K562 (cell line): ENCODE results near the gene EIF1. TPM values are rescaled to one million over a fixed set of nuclear protein-coding genes. Genes with fewer than 3 reads are reported as not detected.

Experiments
- ARID1B ChIP-seq: fragments of 450-650 bp; IDR thresholded peaks from 2 replicates; pipeline ENCODE4 v1.6.1; 2016; ENCODE audit warnings: antibody characterized with exemption, mild to moderate bottlenecking, inconsistent platforms
- BACH1 ChIP-seq: fragments of 200-800 bp; sonication (Bioruptor generic); IDR thresholded peaks from 2 replicates; pipeline ENCODE4 v1.6.1; 2016; ENCODE audit warnings: missing genetic modification characterization, missing compliant biosample characterization
- BHLHE40 ChIP-seq: IDR thresholded peaks from 2 replicates; pipeline ENCODE4 v1.6.1; 2011; ENCODE audit warnings: low read length, improper control_type of control experiment
- CHCHD3 ChIP-seq: fragments of 250-450 bp; sonication (Bioruptor Pico); IDR thresholded peaks from 2 replicates; pipeline ENCODE4 v2.1.2; 2022; ENCODE audit warnings: mild to moderate bottlenecking
- CREB1 ChIP-seq, 2 experiments: sonication (generic) in 1 of 2; formaldehyde crosslinking in 1 of 2; IDR thresholded peaks; 2 replicates each; pipeline versions ENCODE4 v1.6.1 to v1.8.0; 2012 to 2022; ENCODE audit warnings: inconsistent platforms in 1 of 2, mild to moderate bottlenecking in 1 of 2, missing genetic modification reagents in 1 of 2, moderate library complexity in 1 of 2
- GTF2B ChIP-seq: IDR thresholded peaks from 2 replicates; pipeline ENCODE4 v1.6.1; 2011; ENCODE audit not compliant: insufficient read length; ENCODE audit errors: extremely low read depth
- HMG20B ChIP-seq: fragments of 250-450 bp; sonication (Bioruptor Pico); IDR thresholded peaks from 2 replicates; pipeline ENCODE4 v1.5.0; 2021; ENCODE audit warnings: mild to moderate bottlenecking
- KLF6 ChIP-seq: fragments of 250-450 bp; sonication (Bioruptor Pico); IDR thresholded peaks from 2 replicates; pipeline ENCODE4 v1.4.0; 2020; ENCODE audit warnings: mild to moderate bottlenecking, moderate library complexity, borderline replicate concordance
- MEIS2 ChIP-seq: fragments of 450-650 bp; IDR thresholded peaks from 2 replicates; pipeline ENCODE4 v1.6.1; 2014; ENCODE audit warnings: mild to moderate bottlenecking; ENCODE audit not compliant: partially characterized antibody
- NONO ChIP-seq, 2 experiments: fragments of 200-400 bp in 1 of 2; fragments of 450-650 bp in 1 of 2; formaldehyde crosslinking in 1 of 2; IDR thresholded peaks; 2 replicates each; pipeline ENCODE4 v1.6.1; 2017; ENCODE audit warnings: low read depth in 2 of 2, mild to moderate bottlenecking in 2 of 2, moderate library complexity in 2 of 2, low read length in 1 of 2
- NR2C1 ChIP-seq, 2 experiments: fragments of 450-650 bp; IDR thresholded peaks; 2 replicates each; pipeline ENCODE4 v1.6.1; 2017; ENCODE audit warnings: mild to moderate bottlenecking in 2 of 2, antibody characterized with exemption in 1 of 2, inconsistent platforms in 1 of 2, missing compliant biosample characterization in 1 of 2, missing genetic modification characterization in 1 of 2
- POLR3A ChIP-seq: IDR thresholded peaks from 2 replicates; pipeline ENCODE4 v1.6.1; 2011; ENCODE audit warnings: borderline replicate concordance, mild to moderate bottlenecking, moderate library complexity; ENCODE audit not compliant: insufficient read length, insufficient read depth; ENCODE audit errors: extremely low read depth
- RFX5 ChIP-seq: IDR thresholded peaks from 2 replicates; pipeline ENCODE4 v1.6.1; 2011; ENCODE audit warnings: low read depth, mild to moderate bottlenecking, improper control_type of control experiment, low read length
- SMC3 ChIP-seq: conservative IDR thresholded peaks from 2 replicates; pipeline ENCODE4 v1.6.1; 2011; ENCODE audit warnings: low read depth, low read length, improper control_type of control experiment; ENCODE audit not compliant: insufficient read depth
- TBL1XR1 ChIP-seq, 2 experiments: IDR thresholded peaks; 2 replicates each; pipeline ENCODE4 v1.6.1; 2012; ENCODE audit warnings: improper control_type of control experiment in 2 of 2, low read length in 2 of 2, mild to moderate bottlenecking in 1 of 2
- ZNF436 ChIP-seq: fragments of 250-450, 450-650 bp; sonication (Bioruptor Pico); formaldehyde crosslinking; IDR thresholded peaks from 2 replicates; pipeline ENCODE4 v1.7.0; 2020; ENCODE audit warnings: mild to moderate bottlenecking
- ZNF444 ChIP-seq: fragments of 250-450 bp; sonication (Bioruptor Pico); IDR thresholded peaks from 2 replicates; pipeline ENCODE4 v1.4.0; 2020; ENCODE audit warnings: mild to moderate bottlenecking, moderate library complexity
- ZNF551 ChIP-seq: fragments of 250-450 bp; sonication (Bioruptor Pico); IDR thresholded peaks from 2 replicates; pipeline ENCODE4 v1.5.0; 2021; ENCODE audit warnings: mild to moderate bottlenecking, moderate library complexity
- ZNF766 ChIP-seq: fragments of 200-800 bp; sonication (Bioruptor generic); conservative IDR thresholded peaks from 2 replicates; pipeline ENCODE4 v1.6.1; 2016; ENCODE audit warnings: missing genetic modification characterization, missing compliant biosample characterization
- polyA plus RNA-seq, 8 experiments: library from polyadenylated mRNA; depleted of rRNA in 4 of 8; stranded (reverse) in 5 of 8; unstranded in 3 of 8; fragments of >200 nt; fragmentation: Nextera tagmentation in 2 of 8; fragmentation: Illumina TruSeq in 1 of 8; extraction: Ambion mirVana in 2 of 8; extraction: Trizol in 1 of 8; gene quantifications; 2 replicates each; pipeline versions ENCODE4 v1.2.1 to v1.2.3, GENCODE V29; 2011 to 2014; ENCODE audit warnings: inconsistent platforms in 1 of 8, missing spikeins in 1 of 8
- total RNA-seq, 7 experiments: library from RNA; depleted of rRNA in 6 of 7; stranded (reverse); fragments of >200 nt in 6 of 7; fragmentation: Illumina TruSeq in 2 of 7; extraction: Trizol in 2 of 7; gene quantifications; 2 replicates each; pipeline versions ENCODE4 v1.2.1 to v1.2.3, GENCODE V29; 2011 to 2021; ENCODE audit warnings: low replicate concordance in 1 of 7
- TF ChIP-seq, protein P1 (sequence below), 2 experiments: fragments of 450-650 bp; conservative IDR thresholded peaks; 2 replicates each; pipeline ENCODE4 v1.6.1; 2017; ENCODE audit warnings: mild to moderate bottlenecking in 2 of 2, moderate library complexity in 2 of 2
- TF ChIP-seq, protein P2 (sequence below): IDR thresholded peaks from 2 replicates; pipeline ENCODE4 v1.6.1; 2011; ENCODE audit warnings: borderline replicate concordance, low read depth, mild to moderate bottlenecking, moderate library complexity, low read length; ENCODE audit not compliant: insufficient read depth, poor library complexity, severe bottlenecking
- TF ChIP-seq, protein P3 (sequence below): fragments of 450-650 bp; formaldehyde crosslinking; IDR thresholded peaks from 2 replicates; pipeline ENCODE4 v1.4.0; 2020; ENCODE audit warnings: mild to moderate bottlenecking, moderate library complexity

The EIF1 gene
- total and polyA plus RNA-seq, 9 of the 15 experiments (the other 6 are each of a cell fraction or from before 2014, with no cell fraction given): 67.0 to 1,204 (median 320) TPM

DNA sequence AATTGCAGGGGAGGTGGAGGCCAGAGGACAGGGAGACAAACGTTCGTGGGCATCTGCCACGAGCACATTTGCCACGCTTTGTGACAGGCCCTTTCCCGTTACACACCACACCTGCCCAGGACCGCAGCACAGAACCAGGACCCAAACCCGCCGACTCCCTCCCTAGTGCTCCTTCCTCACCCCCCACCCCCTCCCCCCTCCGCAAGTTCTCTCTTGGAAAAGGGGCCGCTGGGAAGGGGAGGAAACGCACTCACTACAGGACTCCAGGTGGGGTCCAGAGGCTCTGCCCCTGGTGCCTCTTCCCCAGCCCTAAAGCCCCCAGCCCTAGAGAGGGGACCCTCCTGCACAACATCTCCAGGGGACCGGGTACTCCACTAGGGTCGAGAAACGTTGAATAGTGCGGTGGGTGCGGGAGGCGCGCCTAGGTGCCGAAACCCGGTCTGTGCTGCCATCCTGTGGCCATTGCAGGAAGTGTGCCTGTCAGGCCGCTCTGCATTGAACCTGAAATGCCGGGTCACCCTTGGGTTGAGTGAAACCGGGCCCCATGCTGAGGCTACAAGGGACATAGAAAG is 21.9 kb upstream of the EIF1 start (continued):
- TF ChIP-seq, protein P1, sequence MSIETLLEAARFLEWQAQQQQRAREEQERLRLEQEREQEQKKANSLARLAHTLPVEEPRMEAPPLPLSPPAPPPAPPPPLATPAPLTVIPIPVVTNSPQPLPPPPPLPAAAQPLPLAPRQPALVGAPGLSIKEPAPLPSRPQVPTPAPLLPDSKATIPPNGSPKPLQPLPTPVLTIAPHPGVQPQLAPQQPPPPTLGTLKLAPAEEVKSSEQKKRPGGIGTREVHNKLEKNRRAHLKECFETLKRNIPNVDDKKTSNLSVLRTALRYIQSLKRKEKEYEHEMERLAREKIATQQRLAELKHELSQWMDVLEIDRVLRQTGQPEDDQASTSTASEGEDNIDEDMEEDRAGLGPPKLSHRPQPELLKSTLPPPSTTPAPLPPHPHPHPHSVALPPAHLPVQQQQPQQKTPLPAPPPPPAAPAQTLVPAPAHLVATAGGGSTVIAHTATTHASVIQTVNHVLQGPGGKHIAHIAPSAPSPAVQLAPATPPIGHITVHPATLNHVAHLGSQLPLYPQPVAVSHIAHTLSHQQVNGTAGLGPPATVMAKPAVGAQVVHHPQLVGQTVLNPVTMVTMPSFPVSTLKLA (conservative IDR thresholded peaks at IDR 0.05): peak in 1 of 2 experiments; percentile 48; a peak in 1 of 4 replicates
- TF ChIP-seq KLF6 (CRISPR knock-in tag) (no peak), ZNF766 (CRISPR knock-in tag) (0 out of 2 replicates have a peak, but pooled peaks have one; percentile 18), GTF2B (no peak), NONO (IDR thresholded peaks at IDR 0.05; ENCODE audit: low read depth in 2 of 2, low read length in 1 of 2) (no peak), ZNF551 (CRISPR knock-in tag) (no peak), ZNF436 (CRISPR knock-in tag) (no peak), SMC3 (peak; percentile 71), POLR3A (no peak), HMG20B (CRISPR knock-in tag) (no peak), ZNF444 (CRISPR knock-in tag) (peak; percentile 68), BACH1 (tag) (no peak; the same call in 1 of the 2 replicates), CHCHD3 (no peak), MEIS2 (peak; percentile 49), TBL1XR1 (IDR thresholded peaks at IDR 0.05; ENCODE audit: low read length in 2 of 2) (peak in 1 of 2 experiments; percentile 17; a peak in 1 of 4 replicates), RFX5 (no peak), CREB1 (IDR thresholded peaks at IDR 0.05) (0 out of 2 replicates have a peak, but pooled peaks have one; percentile 18), CREB1 (CRISPR knock-in tag; IDR thresholded peaks at IDR 0.05) (no peak), ARID1B (peak; percentile 40; the same call in 1 of the 2 replicates), BHLHE40 (peak; percentile 54; the same call in 1 of the 2 replicates), NR2C1 (IDR thresholded peaks at IDR 0.05) (peak; percentile 31; the same call in 1 of the 2 replicates), NR2C1 (tag; IDR thresholded peaks at IDR 0.05) (0 out of 2 replicates have a peak, but pooled peaks have one; percentile 14)
- TF ChIP-seq, protein P2, sequence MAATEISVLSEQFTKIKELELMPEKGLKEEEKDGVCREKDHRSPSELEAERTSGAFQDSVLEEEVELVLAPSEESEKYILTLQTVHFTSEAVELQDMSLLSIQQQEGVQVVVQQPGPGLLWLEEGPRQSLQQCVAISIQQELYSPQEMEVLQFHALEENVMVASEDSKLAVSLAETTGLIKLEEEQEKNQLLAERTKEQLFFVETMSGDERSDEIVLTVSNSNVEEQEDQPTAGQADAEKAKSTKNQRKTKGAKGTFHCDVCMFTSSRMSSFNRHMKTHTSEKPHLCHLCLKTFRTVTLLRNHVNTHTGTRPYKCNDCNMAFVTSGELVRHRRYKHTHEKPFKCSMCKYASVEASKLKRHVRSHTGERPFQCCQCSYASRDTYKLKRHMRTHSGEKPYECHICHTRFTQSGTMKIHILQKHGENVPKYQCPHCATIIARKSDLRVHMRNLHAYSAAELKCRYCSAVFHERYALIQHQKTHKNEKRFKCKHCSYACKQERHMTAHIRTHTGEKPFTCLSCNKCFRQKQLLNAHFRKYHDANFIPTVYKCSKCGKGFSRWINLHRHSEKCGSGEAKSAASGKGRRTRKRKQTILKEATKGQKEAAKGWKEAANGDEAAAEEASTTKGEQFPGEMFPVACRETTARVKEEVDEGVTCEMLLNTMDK: peak; percentile 27
- TF ChIP-seq, protein P3, sequence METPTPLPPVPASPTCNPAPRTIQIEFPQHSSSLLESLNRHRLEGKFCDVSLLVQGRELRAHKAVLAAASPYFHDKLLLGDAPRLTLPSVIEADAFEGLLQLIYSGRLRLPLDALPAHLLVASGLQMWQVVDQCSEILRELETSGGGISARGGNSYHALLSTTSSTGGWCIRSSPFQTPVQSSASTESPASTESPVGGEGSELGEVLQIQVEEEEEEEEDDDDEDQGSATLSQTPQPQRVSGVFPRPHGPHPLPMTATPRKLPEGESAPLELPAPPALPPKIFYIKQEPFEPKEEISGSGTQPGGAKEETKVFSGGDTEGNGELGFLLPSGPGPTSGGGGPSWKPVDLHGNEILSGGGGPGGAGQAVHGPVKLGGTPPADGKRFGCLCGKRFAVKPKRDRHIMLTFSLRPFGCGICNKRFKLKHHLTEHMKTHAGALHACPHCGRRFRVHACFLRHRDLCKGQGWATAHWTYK (CRISPR knock-in tag): no peak
